RWPE2 (cell line): Measurements from ENCODE around the gene CLMN.

Experiments
- ATAC-seq: fragments of 200-7000 bp; cut with Tn5 transposase; 3 replicates; pipeline ENCODE4 v1.9.1; 2021; ENCODE audit warnings: low read depth
- DNase-seq: peaks from one replicate; pipeline ENCODE4 v3.0.0-alpha.2; 2020; ENCODE audit warnings: low spot score
- H3K27ac ChIP-seq: fragments of 450-650 bp; 2 replicates; pipeline ENCODE4 v1.5.1; 2017; ENCODE audit warnings: mild to moderate bottlenecking; ENCODE audit not compliant: poor library complexity, severe bottlenecking
- H3K27me3 ChIP-seq: fragments of 250-450 bp; sonication (Bioruptor Pico); 2 replicates; pipeline ENCODE4 v1.5.1; 2021; ENCODE audit warnings: mild to moderate bottlenecking, moderate library complexity; ENCODE audit not compliant: insufficient read depth, poor library complexity, severe bottlenecking
- H3K36me3 ChIP-seq: fragments of 250-450 bp; sonication (Bioruptor Pico); 2 replicates; pipeline ENCODE4 v1.5.1; 2020; ENCODE audit warnings: low read depth, mild to moderate bottlenecking, moderate library complexity
- H3K4me1 ChIP-seq: fragments of 250-450 bp; sonication (Bioruptor Pico); 2 replicates; pipeline ENCODE4 v1.5.1; 2021; ENCODE audit warnings: mild to moderate bottlenecking, moderate library complexity; ENCODE audit not compliant: insufficient read depth, poor library complexity, severe bottlenecking
- H3K4me3 ChIP-seq: fragments of 250-450 bp; sonication (Bioruptor Pico); 2 replicates; pipeline ENCODE4 v1.5.1; 2021; ENCODE audit warnings: mild to moderate bottlenecking, moderate library complexity; ENCODE audit not compliant: severe bottlenecking
- H3K9me3 ChIP-seq: fragments of 250-450 bp; sonication (Bioruptor Pico); 2 replicates; pipeline ENCODE4 v1.5.1; 2021; ENCODE audit warnings: mild to moderate bottlenecking, moderate library complexity; ENCODE audit not compliant: severe bottlenecking
- TF ChIP-seq, protein P1 (sequence below): fragments of 450-650 bp; IDR thresholded peaks from one replicate; pipeline ENCODE4 v1.5.1; 2017; ENCODE audit warnings: mild to moderate bottlenecking, moderate library complexity; ENCODE audit not compliant: poor library complexity, severe bottlenecking

CLMN gene

DNA sequence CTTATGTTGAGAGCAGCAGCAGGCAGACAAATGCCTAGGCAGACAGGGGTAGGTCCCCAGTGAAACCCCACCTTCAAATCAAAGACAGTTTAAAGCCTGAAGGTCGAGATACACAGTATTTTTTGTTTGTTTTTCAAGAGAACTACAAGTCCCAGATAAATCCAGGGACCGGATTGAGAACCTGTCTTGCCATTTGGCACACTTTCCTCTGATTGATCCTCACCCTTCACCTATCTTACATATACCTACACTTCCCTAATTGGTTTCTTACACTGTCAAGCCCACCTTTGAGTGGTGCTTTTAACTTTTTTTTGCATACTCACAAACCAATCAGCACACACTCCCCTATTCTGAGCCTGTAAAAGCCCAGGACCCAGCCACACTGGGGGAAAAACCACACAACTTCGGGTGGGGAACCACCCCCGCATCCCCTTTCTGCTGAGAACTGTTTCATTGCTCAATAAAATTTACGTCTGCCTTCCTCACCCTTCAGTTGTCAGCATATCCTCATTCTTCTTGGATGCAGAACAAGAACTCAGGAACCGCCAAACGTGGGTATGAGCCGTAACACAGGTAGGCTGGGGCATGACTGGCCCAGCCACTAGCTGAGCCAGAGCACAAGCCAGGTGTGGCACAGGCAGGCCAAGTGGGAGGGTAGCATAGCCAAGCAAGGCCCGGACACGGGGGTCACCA is 173.5 kb downstream of the CLMN start:
- Histone ChIP-seq H3K36me3 (peaks cover 13% of the 10 kb centered on the region), H3K4me1 (peaks cover 24% of the 10 kb centered on the region), H3K27ac (no peak overlapping the region), H3K27me3 (no peaks in the 10 kb centered on the region), H3K9me3 (peaks cover 4% of the 10 kb centered on the region), H3K4me3 (no peak overlapping the region)
- TF ChIP-seq, protein P1, sequence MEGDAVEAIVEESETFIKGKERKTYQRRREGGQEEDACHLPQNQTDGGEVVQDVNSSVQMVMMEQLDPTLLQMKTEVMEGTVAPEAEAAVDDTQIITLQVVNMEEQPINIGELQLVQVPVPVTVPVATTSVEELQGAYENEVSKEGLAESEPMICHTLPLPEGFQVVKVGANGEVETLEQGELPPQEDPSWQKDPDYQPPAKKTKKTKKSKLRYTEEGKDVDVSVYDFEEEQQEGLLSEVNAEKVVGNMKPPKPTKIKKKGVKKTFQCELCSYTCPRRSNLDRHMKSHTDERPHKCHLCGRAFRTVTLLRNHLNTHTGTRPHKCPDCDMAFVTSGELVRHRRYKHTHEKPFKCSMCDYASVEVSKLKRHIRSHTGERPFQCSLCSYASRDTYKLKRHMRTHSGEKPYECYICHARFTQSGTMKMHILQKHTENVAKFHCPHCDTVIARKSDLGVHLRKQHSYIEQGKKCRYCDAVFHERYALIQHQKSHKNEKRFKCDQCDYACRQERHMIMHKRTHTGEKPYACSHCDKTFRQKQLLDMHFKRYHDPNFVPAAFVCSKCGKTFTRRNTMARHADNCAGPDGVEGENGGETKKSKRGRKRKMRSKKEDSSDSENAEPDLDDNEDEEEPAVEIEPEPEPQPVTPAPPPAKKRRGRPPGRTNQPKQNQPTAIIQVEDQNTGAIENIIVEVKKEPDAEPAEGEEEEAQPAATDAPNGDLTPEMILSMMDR: no peak
- ATAC-seq (no peak), DNase-seq (no peak)

DNA sequence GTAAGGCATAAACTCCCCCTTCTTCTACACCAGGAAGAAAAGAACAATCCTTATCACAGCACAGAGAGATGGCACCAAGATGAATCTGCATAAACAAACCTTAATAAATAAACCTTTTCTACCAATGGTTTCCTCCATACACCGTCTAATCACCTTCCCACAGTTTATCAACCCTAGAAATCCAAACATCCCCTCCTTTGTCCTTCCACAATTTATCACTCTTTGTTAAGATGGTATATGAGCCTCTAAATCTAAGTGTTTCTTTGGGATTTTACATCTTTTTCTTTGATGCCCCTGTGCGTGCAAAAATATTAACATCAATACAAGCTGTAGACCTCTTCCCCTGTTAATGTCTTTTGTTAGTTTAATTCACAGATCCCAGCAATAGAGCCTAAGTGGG is 174.9 kb downstream of the CLMN start:
- ATAC-seq: no peak
- TF ChIP-seq, protein P1: no peak
- H3K4me3 ChIP-seq: no peak overlapping the region
- peaks cover 19% of the 10 kb centered on the region for H3K36me3 ChIP-seq
- H3K27ac ChIP-seq: no peak overlapping the region
- no peak for DNase-seq
- H3K4me1 ChIP-seq: peaks cover 25% of the 10 kb centered on the region
- H3K9me3 ChIP-seq: peaks cover 4% of the 10 kb centered on the region
- H3K27me3 ChIP-seq: no peaks in the 10 kb centered on the region

DNA sequence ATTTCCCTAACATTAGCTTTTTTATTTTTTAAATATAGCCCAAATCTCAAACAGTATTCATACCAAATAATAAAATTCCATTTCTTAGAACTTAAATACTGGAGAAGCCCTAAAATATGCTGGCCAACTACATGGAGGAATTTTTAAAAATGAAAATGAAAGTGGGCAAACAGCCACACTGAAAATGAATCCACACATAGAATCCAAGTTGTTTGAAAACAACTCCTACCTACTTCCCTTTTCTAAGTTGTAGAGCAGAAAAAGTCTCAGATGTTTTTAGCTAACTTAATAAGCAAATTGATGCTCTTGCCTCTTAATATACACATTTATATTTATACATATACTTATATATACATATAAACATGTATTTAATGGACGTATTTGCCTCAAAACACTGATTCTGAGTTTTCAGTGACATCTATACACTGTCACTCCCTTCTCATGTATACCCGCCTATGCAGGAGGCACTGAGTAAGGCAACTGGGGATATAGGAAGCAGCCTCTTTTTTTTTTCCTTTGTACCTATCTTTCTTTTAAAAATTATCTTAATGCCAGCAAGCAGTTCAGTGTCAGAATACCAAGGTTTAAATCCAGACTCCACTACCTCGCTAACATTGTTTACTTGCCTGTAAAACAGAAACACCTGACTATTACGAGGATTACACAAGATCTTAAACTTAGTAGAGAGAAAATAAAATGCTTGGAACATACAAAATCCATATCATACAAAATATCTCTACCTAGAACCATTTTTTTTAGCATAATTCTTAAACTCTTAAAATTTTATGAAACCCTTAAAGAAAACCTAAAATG is 175.7 kb downstream of the CLMN start:
- TF ChIP-seq, protein P1: no peak
- Histone ChIP-seq H3K4me1 (peaks cover 23% of the 10 kb centered on the region), H3K9me3 (peaks cover 4% of the 10 kb centered on the region), H3K27me3 (no peaks in the 10 kb centered on the region), H3K27ac (no peak overlapping the region), H3K4me3 (no peak overlapping the region), H3K36me3 (peaks cover 25% of the 10 kb centered on the region)
- DNase-seq (no peak), ATAC-seq (no peak)

DNA sequence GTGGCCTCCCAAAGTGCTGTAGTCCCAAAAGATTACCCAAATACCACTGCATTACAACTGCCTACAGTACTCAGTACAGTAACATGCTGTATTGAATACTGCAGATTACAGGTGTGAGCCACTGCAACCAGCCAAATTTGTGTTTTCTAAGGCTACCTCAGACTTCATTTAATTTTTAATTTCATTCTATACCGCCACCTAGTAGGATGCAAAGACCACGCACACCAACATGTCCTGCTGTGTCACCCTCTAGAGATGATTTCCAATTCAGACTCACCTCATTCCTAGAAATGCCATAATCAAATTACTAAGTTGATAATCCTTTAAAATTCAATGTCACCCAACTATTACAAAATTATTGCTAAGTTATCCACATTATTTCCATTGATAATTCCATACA is 177.5 kb downstream of the CLMN start:
- DNase-seq (no peak), ATAC-seq (no peak)
- H3K4me3 ChIP-seq: no peak overlapping the region
- TF ChIP-seq, protein P1: no peak
- H3K4me1 ChIP-seq: peaks cover 24% of the 10 kb centered on the region
- H3K27ac ChIP-seq: peak overlapping the region; percentile 53
- no peaks in the 10 kb centered on the region for H3K27me3 ChIP-seq
- peaks cover 25% of the 10 kb centered on the region for H3K36me3 ChIP-seq
- peaks cover 4% of the 10 kb centered on the region for H3K9me3 ChIP-seq
